ENCODE results near the gene PTMA. TPM values are rescaled to one million over a fixed set of nuclear protein-coding genes. Genes with fewer than 3 reads are reported as not detected.

PTMA gene
- total RNA-seq, 1 donor = 598 TPM

GRCh38 chr2:231699006-231699405 is 9.3 kb upstream of the PTMA start:
- TF ChIP-seq CTCF (IDR thresholded peaks at IDR 0.05; ENCODE audit: insufficient read depth, low read depth, low read length) = no peak
- DNase-seq (ENCODE audit: low read depth) = no peak
- H3K4me3 ChIP-seq (ENCODE audit: low read depth, low read length) = no peak overlapping the region

DNA sequence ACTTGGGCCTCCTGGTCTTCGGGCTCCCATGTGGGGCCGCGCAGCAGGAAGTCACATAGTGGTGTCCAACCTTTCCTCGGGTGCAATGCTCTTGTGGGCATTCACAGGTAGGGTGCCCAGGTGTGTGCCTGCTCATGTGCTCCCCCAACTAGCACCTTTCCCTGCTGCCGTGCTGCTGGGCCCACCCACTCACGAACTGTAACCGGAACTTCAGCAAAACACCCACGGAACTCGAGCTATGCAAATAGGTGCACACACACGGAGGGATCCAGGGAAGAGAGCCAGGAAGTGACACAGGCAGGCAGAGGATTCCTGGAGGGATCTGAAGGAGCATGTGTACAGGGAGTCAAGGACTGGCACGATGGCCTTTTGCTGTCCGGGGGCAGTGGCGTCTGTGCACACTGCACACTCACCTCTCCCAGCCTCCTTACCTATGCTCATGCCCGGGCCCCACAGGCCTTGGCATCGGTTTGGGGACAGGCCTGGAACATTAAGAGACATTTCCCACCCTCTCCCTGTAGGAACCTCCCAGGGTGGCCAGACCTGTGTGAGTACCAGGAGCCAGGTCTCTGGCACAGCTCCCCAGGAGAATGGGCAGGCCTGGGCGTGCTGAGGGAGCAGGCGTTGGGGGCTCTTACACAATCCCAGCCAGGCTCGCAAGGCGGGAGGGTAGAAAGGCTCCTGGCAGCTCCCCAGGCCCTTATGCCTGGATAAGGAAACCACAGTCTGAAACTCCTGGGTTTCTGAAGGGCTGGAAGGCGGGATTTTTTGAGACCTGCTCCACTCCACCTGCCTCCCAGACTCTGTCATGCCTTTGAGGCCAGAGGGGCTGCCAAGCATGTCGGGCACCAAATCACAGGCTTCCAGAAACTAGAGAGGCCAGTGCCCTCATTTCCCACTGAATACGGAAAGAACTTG is 6.6 kb upstream of the PTMA start:
- no peak overlapping the region for H3K4me3 ChIP-seq (ENCODE audit: low read depth, low read length)
- peak; percentile 84 for DNase-seq (ENCODE audit: low read depth)
- TF ChIP-seq CTCF (IDR thresholded peaks at IDR 0.05; ENCODE audit: insufficient read depth, low read depth, low read length) = no peak

DNA sequence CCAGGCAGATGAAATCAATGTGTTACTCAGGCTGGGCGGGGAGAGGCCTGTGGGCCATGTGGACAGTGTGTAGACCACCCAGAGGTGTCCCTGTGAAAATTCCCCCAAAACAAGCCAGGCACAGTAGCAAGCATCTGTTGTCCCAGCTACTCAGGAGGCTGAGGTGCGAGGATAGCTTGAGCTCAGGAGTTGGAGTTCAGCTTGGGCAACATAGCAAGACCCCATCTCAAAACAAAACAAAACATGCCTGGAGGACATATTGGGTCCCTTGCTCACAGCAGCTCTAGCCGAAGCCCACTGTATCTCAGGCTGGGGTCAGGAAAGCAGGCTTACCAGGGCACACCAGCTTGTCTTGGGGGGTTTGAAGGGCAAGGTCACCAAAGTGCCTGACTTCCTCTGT is 4.3 kb upstream of the PTMA start:
- no peak overlapping the region for H3K4me3 ChIP-seq (ENCODE audit: low read depth, low read length)
- no peak for TF ChIP-seq CTCF (IDR thresholded peaks at IDR 0.05; ENCODE audit: insufficient read depth, low read depth, low read length)
- DNase-seq (ENCODE audit: low read depth) = no peak

GRCh38 chr2:231706731-231707624 is 1.3 kb upstream of the PTMA start:
- peak; percentile 80 for TF ChIP-seq CTCF (IDR thresholded peaks at IDR 0.05; ENCODE audit: insufficient read depth, low read depth, low read length)
- peak; percentile 99 for DNase-seq (ENCODE audit: low read depth)
- H3K4me3 ChIP-seq (ENCODE audit: low read depth, low read length) = peak overlapping the region; percentile 80

DNA sequence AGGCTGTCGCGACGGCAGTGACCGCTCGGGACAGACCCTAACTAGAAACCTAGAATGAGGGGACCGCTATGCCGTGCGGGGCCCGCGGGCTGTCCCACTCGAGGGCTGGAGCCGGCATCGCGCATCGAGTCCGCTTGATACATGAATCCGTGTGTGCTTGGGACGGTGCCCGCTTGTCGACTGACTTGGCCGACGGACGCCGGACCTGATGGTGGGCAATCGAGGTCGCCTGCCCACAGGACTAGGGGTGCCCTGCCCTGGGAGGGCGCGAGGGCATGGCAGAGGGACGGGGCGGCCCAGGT is 749 bp upstream of the PTMA start:
- TF ChIP-seq CTCF (IDR thresholded peaks at IDR 0.05; ENCODE audit: insufficient read depth, low read depth, low read length) = no peak
- peak overlapping the region; percentile 80 for H3K4me3 ChIP-seq (ENCODE audit: low read depth, low read length)
- peak; percentile 36 for DNase-seq (ENCODE audit: low read depth)

GRCh38 chr2:231708773-231709635 is 679 bp downstream of the PTMA start:
- TF ChIP-seq CTCF (IDR thresholded peaks at IDR 0.05; ENCODE audit: insufficient read depth, low read depth, low read length) = no peak
- peak; percentile 47 for DNase-seq (ENCODE audit: low read depth)
- peak overlapping the region; percentile 81 for H3K4me3 ChIP-seq (ENCODE audit: low read depth, low read length)

Data from fibroblast of villous mesenchyme (primary cell).